Measurements from ENCODE around the gene TMEM259. TPM values are rescaled to one million over a fixed set of nuclear protein-coding genes. Genes with fewer than 3 reads are reported as not detected.
A peak's percentile ranks its signal among the peaks of the same experiment; 100 is the strongest.

The TMEM259 gene
- total and polyA plus RNA-seq, 9 of the 15 experiments (the other 6 are each of a cell fraction or from before 2014, with no cell fraction given): 0.52 to 231 (median 63.6) TPM

DNA sequence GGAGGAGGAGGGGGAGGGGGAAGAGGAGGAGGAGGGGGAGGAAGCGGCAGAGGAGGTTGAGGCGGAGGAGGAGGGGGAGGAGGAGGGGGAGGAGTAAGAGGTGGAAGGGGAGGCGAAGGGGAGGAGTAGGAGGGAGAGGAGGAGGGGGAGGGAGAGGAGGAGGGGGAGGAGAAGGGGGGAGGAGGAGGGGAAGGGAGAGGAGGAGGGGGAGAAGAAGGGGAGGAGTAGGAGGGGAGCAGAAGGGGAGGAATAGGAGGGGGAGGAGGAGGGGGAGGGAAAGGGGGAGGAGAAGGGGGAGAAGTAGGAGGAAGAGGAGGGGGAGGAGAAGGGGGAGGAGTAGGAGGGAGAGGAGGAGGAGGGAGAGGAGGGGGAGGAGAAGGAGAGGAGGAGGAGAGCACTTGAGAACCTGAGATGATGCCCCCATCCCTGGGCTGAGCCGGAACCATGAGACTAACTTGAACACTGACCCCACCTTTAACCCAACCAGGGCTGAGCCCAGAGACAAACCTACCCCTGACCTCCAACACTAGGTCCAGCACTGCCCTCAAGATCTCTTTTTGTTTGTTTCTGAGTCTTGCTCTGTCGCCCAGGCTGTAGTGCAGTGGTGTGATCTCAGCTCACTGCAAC is 31.5 kb upstream of the TMEM259 start:
- H3K4me3 ChIP-seq: no peak overlapping the region
- peak in 3 of 4 experiments; percentile 18 to 45 (median 40) for DNase-seq (ENCODE audit: extremely low read depth in 1 of 4, low spot score in 3 of 4)
- H3K36me3 ChIP-seq (ENCODE audit: control insufficient read depth, insufficient read depth, low read length): peaks cover 74% of the 10 kb centered on the region
- peak; percentile 31; the same call in 2 of the 3 replicates for ATAC-seq
- no peak overlapping the region for H3K4me2 ChIP-seq (ENCODE audit: insufficient read depth, low read length)
- in situ Hi-C loops (cut with MboI): no loop called here
- no peaks in the 10 kb centered on the region for H3K9me3 ChIP-seq (replicated peaks; ENCODE audit: control insufficient read depth, insufficient read depth, low read depth, low read length)
- H3K27ac ChIP-seq (ENCODE audit: extremely low read depth, low read depth, low read length): no peak overlapping the region
- H3K9ac ChIP-seq (ENCODE audit: insufficient read depth in 1 of 2, low read depth in 2 of 2, low read length in 2 of 2): no peak overlapping the region
- intact Hi-C loops (cut with micrococcal nuclease): no loop called here
- CTCF ChIA-PET (ENCODE audit: low intra/inter-chr PET ratio): no interaction called here
- 0 out of 2 replicates have a peak, but pooled peaks cover 4% of the 10 kb centered on the region for H4K20me1 ChIP-seq (replicated peaks; ENCODE audit: control insufficient read depth, insufficient read depth, low read length)
- no peaks in the 10 kb centered on the region for H3K27me3 ChIP-seq (ENCODE audit: control insufficient read depth in 2 of 2, insufficient read depth in 2 of 2, low read length in 2 of 2)
- H3K4me1 ChIP-seq (replicated peaks in 1 of 2; ENCODE audit: control insufficient read depth in 2 of 2, insufficient read depth in 2 of 2, low read length in 2 of 2): peaks cover 0 to 54% of the 10 kb centered on the region in 2 experiments; a peak in 3 of 5 replicates
- no peaks in the 10 kb centered on the region for H3K9me1 ChIP-seq (ENCODE audit: control insufficient read depth, insufficient read depth, low read length)
- WGBS (ENCODE audit: insufficient coverage, low coverage, missing lambda C conversion rate): 64% methylated on average over 3 of the region's 5 CpGs
- no peak for FAIRE-seq
- no peak overlapping the region for H2AFZ ChIP-seq (ENCODE audit: low read depth, low read length)
- H3K79me2 ChIP-seq (ENCODE audit: control insufficient read depth, insufficient read depth, low read length): peaks cover under 1% of the 10 kb centered on the region; the same call in 2 of the 3 replicates
- POLR2A ChIA-PET: no interaction called here
- BruUV-seq (replicated peaks): no TSS peak
- TF ChIP-seq PCBP2 (IDR thresholded peaks at IDR 0.05; ENCODE audit: low read depth, low read length, poor library complexity, severe bottlenecking) (peak; percentile 62), NR3C1 (CRISPR knock-in tag; IDR thresholded peaks at IDR 0.05) (no peak), KDM1A (IDR thresholded peaks at IDR 0.05) (peak in 1 of 2 experiments; percentile 71; a peak in 1 of 4 replicates), ZNF263 (CRISPR knock-in tag; IDR thresholded peaks at IDR 0.05; ENCODE audit: borderline replicate concordance) (peak; percentile 94)
- TF ChIP-seq, protein P1, sequence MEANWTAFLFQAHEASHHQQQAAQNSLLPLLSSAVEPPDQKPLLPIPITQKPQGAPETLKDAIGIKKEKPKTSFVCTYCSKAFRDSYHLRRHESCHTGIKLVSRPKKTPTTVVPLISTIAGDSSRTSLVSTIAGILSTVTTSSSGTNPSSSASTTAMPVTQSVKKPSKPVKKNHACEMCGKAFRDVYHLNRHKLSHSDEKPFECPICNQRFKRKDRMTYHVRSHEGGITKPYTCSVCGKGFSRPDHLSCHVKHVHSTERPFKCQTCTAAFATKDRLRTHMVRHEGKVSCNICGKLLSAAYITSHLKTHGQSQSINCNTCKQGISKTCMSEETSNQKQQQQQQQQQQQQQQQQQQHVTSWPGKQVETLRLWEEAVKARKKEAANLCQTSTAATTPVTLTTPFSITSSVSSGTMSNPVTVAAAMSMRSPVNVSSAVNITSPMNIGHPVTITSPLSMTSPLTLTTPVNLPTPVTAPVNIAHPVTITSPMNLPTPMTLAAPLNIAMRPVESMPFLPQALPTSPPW (CRISPR knock-in tag; IDR thresholded peaks at IDR 0.05): peak; percentile 44; the same call in 1 of the 2 replicates
